K562 (cell line): ENCODE results near the gene TMEM138. TPM values are rescaled to one million over a fixed set of nuclear protein-coding genes. Genes with fewer than 3 reads are reported as not detected.

Experiments
- BHLHE40 ChIP-seq: IDR thresholded peaks from 2 replicates; pipeline ENCODE4 v1.6.1; 2011; ENCODE audit warnings: low read length, improper control_type of control experiment
- C11orf30 ChIP-seq: fragments of 450-650 bp; IDR thresholded peaks from 2 replicates; pipeline ENCODE4 v1.6.1; 2016; ENCODE audit warnings: low read depth, mild to moderate bottlenecking
- CBFA2T3 ChIP-seq: fragments of 450-650 bp; IDR thresholded peaks from 2 replicates; pipeline ENCODE4 v1.6.1; 2017
- CHAMP1 ChIP-seq: fragments of 450-650 bp; IDR thresholded peaks from 2 replicates; pipeline ENCODE4 v1.6.1; 2016; ENCODE audit warnings: mild to moderate bottlenecking
- ETV6 ChIP-seq, 3 experiments: fragments of 150-350 bp in 1 of 3; sonication (generic) in 1 of 3; formaldehyde crosslinking in 1 of 3; IDR thresholded peaks; 2 replicates each; pipeline versions ENCODE4 v1.6.1 to v1.8.0; 2014 to 2022; ENCODE audit warnings: borderline replicate concordance in 2 of 3, low read depth in 2 of 3, antibody characterized with exemption in 1 of 3, low read length in 1 of 3, mild to moderate bottlenecking in 1 of 3, missing genetic modification reagents in 1 of 3
- HNRNPLL ChIP-seq: fragments of 200-400 bp; formaldehyde crosslinking; IDR thresholded peaks from 2 replicates; pipeline ENCODE4 v1.6.1; 2017; ENCODE audit warnings: low read length, low read depth, mild to moderate bottlenecking; ENCODE audit not compliant: poor library complexity, severe bottlenecking
- NFRKB ChIP-seq: fragments of 450-650 bp; IDR thresholded peaks from 2 replicates; pipeline ENCODE4 v1.6.1; 2016; ENCODE audit warnings: low read depth
- NUFIP1 ChIP-seq: fragments of 450-650 bp; IDR thresholded peaks from 2 replicates; pipeline ENCODE4 v1.6.1; 2018; ENCODE audit not compliant: partially characterized antibody
- RFX1 ChIP-seq: fragments of 450-650 bp; IDR thresholded peaks from 2 replicates; pipeline ENCODE4 v1.6.1; 2016; ENCODE audit warnings: mild to moderate bottlenecking, moderate library complexity
- SIN3A ChIP-seq, 2 experiments: fragments of 150-350 bp in 1 of 2; IDR thresholded peaks; 2 replicates each; pipeline ENCODE4 v1.6.1; 2011 to 2016; ENCODE audit warnings: borderline replicate concordance in 2 of 2, low read depth in 2 of 2, low read length in 2 of 2, mild to moderate bottlenecking in 2 of 2, moderate library complexity in 2 of 2; ENCODE audit not compliant: control insufficient read depth in 1 of 2
- TAF7 ChIP-seq: fragments of 450-650 bp; IDR thresholded peaks from 2 replicates; pipeline ENCODE4 v1.6.1; 2016; ENCODE audit warnings: missing genetic modification characterization, missing compliant biosample characterization
- TEAD2 ChIP-seq: fragments of 450-650 bp; IDR thresholded peaks from 2 replicates; pipeline ENCODE4 v1.6.1; 2016; ENCODE audit warnings: missing genetic modification characterization, control low read depth, missing compliant biosample characterization
- ZNF197 ChIP-seq: fragments of 200-800 bp; sonication (Bioruptor generic); IDR thresholded peaks from 2 replicates; pipeline ENCODE4 v1.6.1; 2016; ENCODE audit warnings: low read depth, missing genetic modification characterization, missing compliant biosample characterization
- ZNF507 ChIP-seq: conservative IDR thresholded peaks from 2 replicates; pipeline ENCODE4 v1.6.1; 2017; ENCODE audit warnings: missing genetic modification characterization, missing compliant biosample characterization
- ZNF778 ChIP-seq: fragments of 450-650 bp; formaldehyde crosslinking; IDR thresholded peaks from 2 replicates; pipeline ENCODE4 v1.4.0; 2020; ENCODE audit warnings: mild to moderate bottlenecking, moderate library complexity
- ZNF780A ChIP-seq: fragments of 250-450 bp; sonication (Bioruptor Pico); IDR thresholded peaks from 2 replicates; pipeline ENCODE4 v1.5.0; 2021; ENCODE audit warnings: mild to moderate bottlenecking
- polyA plus RNA-seq, 8 experiments: library from polyadenylated mRNA; depleted of rRNA in 4 of 8; stranded (reverse) in 5 of 8; unstranded in 3 of 8; fragments of >200 nt; fragmentation: Nextera tagmentation in 2 of 8; fragmentation: Illumina TruSeq in 1 of 8; extraction: Ambion mirVana in 2 of 8; extraction: Trizol in 1 of 8; gene quantifications; 2 replicates each; pipeline versions ENCODE4 v1.2.1 to v1.2.3, GENCODE V29; 2011 to 2014; ENCODE audit warnings: inconsistent platforms in 1 of 8, missing spikeins in 1 of 8
- total RNA-seq, 7 experiments: library from RNA; depleted of rRNA in 6 of 7; stranded (reverse); fragments of >200 nt in 6 of 7; fragmentation: Illumina TruSeq in 2 of 7; extraction: Trizol in 2 of 7; gene quantifications; 2 replicates each; pipeline versions ENCODE4 v1.2.1 to v1.2.3, GENCODE V29; 2011 to 2021; ENCODE audit warnings: low replicate concordance in 1 of 7
- TF ChIP-seq, protein P1 (sequence below), 2 experiments: fragments of 450-650 bp; formaldehyde crosslinking in 1 of 2; IDR thresholded peaks; 2 replicates each; pipeline versions ENCODE4 v1.4.0 to v1.6.1; 2014 to 2020; ENCODE audit warnings: mild to moderate bottlenecking in 2 of 2, borderline replicate concordance in 1 of 2, low read depth in 1 of 2

TMEM138 gene
- total and polyA plus RNA-seq, 9 of the 15 experiments (the other 6 are each of a cell fraction or from before 2014, with no cell fraction given), result 23.2 to 168 (median 63.1) TPM

DNA sequence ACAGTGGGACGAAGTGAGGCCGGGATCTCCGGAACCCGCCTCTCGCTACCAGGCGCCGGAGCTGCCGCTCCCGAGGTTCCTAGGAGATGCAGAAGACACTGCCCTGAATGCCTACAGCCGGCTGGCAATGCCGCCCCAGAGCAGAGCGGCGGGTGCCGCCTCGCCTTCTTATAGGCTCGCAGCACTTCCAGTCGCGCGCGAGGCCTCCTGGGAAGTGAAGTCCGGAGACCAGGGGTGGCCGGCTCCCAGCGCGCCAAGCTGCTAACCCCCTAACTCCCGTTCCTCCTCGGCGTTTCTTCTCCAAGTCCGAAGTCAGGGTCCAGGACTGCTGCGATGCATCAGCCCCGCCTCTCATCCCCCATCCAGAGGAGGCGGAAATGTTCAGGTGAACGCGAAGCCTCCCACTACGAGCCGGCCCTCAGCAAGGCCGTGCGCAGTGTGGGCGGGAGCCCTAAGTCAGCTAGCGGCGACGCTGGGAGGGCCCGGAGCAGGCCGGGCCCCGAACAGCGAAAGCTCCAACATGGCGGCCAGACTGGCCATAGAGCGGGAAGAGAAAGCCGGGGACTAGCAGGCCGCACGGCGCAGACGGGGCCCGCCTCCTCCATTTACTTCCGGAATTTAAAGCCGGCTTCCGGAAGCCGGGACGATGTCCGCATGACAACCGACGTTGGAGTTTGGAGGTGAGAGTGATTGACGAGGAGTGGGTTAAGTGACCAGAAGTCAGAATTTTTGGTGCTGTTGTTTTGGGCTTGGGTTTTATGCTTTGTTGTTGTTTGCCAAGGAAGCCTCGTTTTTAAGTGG is at the start of gene TMEM138, which contains the start of gene CYB561A3 (continued):
- TF ChIP-seq, protein P1, sequence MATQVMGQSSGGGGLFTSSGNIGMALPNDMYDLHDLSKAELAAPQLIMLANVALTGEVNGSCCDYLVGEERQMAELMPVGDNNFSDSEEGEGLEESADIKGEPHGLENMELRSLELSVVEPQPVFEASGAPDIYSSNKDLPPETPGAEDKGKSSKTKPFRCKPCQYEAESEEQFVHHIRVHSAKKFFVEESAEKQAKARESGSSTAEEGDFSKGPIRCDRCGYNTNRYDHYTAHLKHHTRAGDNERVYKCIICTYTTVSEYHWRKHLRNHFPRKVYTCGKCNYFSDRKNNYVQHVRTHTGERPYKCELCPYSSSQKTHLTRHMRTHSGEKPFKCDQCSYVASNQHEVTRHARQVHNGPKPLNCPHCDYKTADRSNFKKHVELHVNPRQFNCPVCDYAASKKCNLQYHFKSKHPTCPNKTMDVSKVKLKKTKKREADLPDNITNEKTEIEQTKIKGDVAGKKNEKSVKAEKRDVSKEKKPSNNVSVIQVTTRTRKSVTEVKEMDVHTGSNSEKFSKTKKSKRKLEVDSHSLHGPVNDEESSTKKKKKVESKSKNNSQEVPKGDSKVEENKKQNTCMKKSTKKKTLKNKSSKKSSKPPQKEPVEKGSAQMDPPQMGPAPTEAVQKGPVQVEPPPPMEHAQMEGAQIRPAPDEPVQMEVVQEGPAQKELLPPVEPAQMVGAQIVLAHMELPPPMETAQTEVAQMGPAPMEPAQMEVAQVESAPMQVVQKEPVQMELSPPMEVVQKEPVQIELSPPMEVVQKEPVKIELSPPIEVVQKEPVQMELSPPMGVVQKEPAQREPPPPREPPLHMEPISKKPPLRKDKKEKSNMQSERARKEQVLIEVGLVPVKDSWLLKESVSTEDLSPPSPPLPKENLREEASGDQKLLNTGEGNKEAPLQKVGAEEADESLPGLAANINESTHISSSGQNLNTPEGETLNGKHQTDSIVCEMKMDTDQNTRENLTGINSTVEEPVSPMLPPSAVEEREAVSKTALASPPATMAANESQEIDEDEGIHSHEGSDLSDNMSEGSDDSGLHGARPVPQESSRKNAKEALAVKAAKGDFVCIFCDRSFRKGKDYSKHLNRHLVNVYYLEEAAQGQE (IDR thresholded peaks at IDR 0.05; ENCODE audit: borderline replicate concordance), result no peak
- TF ChIP-seq, protein P1 (CRISPR knock-in tag; IDR thresholded peaks at IDR 0.05; ENCODE audit: low read depth), result peak; percentile 52; the same call in 1 of the 2 replicates
- TF ChIP-seq ZNF780A (CRISPR knock-in tag) (no peak), BHLHE40 (peak; percentile 9), HNRNPLL (peak; percentile 64), ZNF507 (no peak), C11orf30 (peak; percentile 41), ZNF778 (CRISPR knock-in tag) (no peak), TAF7 (tag) (peak; percentile 57; the same call in 1 of the 2 replicates), CHAMP1 (no peak), ZNF197 (CRISPR knock-in tag) (peak; percentile 73; the same call in 1 of the 2 replicates), TEAD2 (tag) (no peak), SIN3A (IDR thresholded peaks at IDR 0.05; ENCODE audit: borderline replicate concordance in 2 of 2, control insufficient read depth in 1 of 2, low read depth in 2 of 2, low read length in 2 of 2) (peak; percentile 85 to 89; a peak in 3 of 4 replicates), ETV6 (IDR thresholded peaks at IDR 0.05; ENCODE audit: borderline replicate concordance in 1 of 2, low read depth in 2 of 2, low read length in 1 of 2) (peak in 1 of 2 experiments; percentile 63; a peak in 1 of 4 replicates), ETV6 (CRISPR knock-in tag; IDR thresholded peaks at IDR 0.05; ENCODE audit: borderline replicate concordance) (no peak), CBFA2T3 (no peak), NFRKB (peak; percentile 99), RFX1 (peak; percentile 67; the same call in 1 of the 2 replicates), NUFIP1 (no peak)
